Natural killer cell (primary cell): ENCODE data around the gene PDSS1. TPM values are rescaled to one million over a fixed set of nuclear protein-coding genes. Genes with fewer than 3 reads are reported as not detected.
A peak's percentile ranks its signal among the peaks of the same experiment; 100 is the strongest.

Source experiments
- ATAC-seq, 3 donors: fragments of 150-1000 bp in 2 of 3; fragments of 200-7000 bp in 1 of 3; cut with Tn5 transposase; 1 replicate in 1 of 3; 2 replicates in 2 of 3; pipeline ENCODE4 v1.10.0; 2021; ENCODE audit warnings: mild to moderate bottlenecking in 2 of 3, moderate library complexity in 2 of 3
- DNase-seq, 2 donors: peaks; one replicate each; pipeline versions ENCODE4 v3.0.0 to v3.0.0-alpha.2; 2013 to 2021; ENCODE audit warnings: mixed read lengths in 1 of 2
- H3K27ac ChIP-seq: one replicate; pipeline ENCODE4 v1.5.1; 2013; ENCODE audit warnings: mild to moderate bottlenecking, low read length
- H3K27me3 ChIP-seq: one replicate; pipeline ENCODE4 v1.6.1; 2013; ENCODE audit warnings: low read length; ENCODE audit not compliant: control insufficient read depth, insufficient read depth
- H3K36me3 ChIP-seq: one replicate; pipeline ENCODE4 v1.6.1; 2013; ENCODE audit warnings: low read length; ENCODE audit not compliant: control insufficient read depth, insufficient read depth
- H3K4me1 ChIP-seq: one replicate; pipeline ENCODE4 v1.6.1; 2013; ENCODE audit warnings: low read length; ENCODE audit not compliant: control insufficient read depth, insufficient read depth
- H3K4me3 ChIP-seq: one replicate; pipeline ENCODE4 v1.5.1; 2013; ENCODE audit warnings: low read length
- H3K9me3 ChIP-seq: one replicate; pipeline ENCODE4 v1.6.1; 2013; ENCODE audit warnings: low read length; ENCODE audit not compliant: control insufficient read depth, insufficient read depth
- H3K27ac Mint-ChIP-seq, 2 donors: one replicate each; pipeline ENCODE4 v1.8.0; 2022; ENCODE audit warnings: mild to moderate bottlenecking in 2 of 2, mixed read lengths in 2 of 2, moderate library complexity in 1 of 2
- H3K27me3 Mint-ChIP-seq, 2 donors: one replicate each; pipeline ENCODE4 v1.8.0; 2022; ENCODE audit warnings: low read depth in 2 of 2, mixed read lengths in 2 of 2
- H3K36me3 Mint-ChIP-seq: one replicate; pipeline ENCODE4 v1.8.0; 2022; ENCODE audit warnings: mixed read lengths
- H3K4me1 Mint-ChIP-seq, 2 donors: one replicate each; pipeline ENCODE4 v1.8.0; 2022; ENCODE audit warnings: mixed read lengths in 2 of 2
- H3K4me3 Mint-ChIP-seq: one replicate; pipeline ENCODE4 v1.8.0; 2022; ENCODE audit warnings: mild to moderate bottlenecking, moderate library complexity, mixed read lengths
- H3K9me3 Mint-ChIP-seq, 2 donors: one replicate each; pipeline ENCODE4 v1.8.0; 2022; ENCODE audit warnings: mixed read lengths in 2 of 2
- CTCF ChIP-seq: fragments of 200-600 bp; IDR thresholded peaks from one replicate; pipeline ENCODE4 v1.8.0; 2022; ENCODE audit warnings: antibody characterized with exemption
- WGBS: methylation state at CpG from one replicate; pipeline ENCODE4 v1.1.7; 2013; ENCODE audit warnings: missing lambda C conversion rate; ENCODE audit not compliant: insufficient coverage; 5-methylcytosine and 5-hydroxymethylcytosine counted together
- intact Hi-C: fragments of 100-400 bp; cut with micrococcal nuclease; formaldehyde crosslinking; loops from one replicate; pipeline ENCODE4 v1.14.2; 2022
- total RNA-seq, 4 donors: library from RNA; stranded (reverse); fragments of 120-200 nt in 1 of 4; gene quantifications; one replicate each; pipeline versions ENCODE4 v1.2.3 to v1.2.4, GENCODE V29; 2013 to 2022

PDSS1 gene
- total RNA-seq, 3 donors from 2014 or later (not counting 1 experiment from before 2014, with no cell fraction given): 3.5 to 4.4 (median 3.7) TPM

GRCh38 chr10:26700884-26701630 is 3.6 kb downstream of the PDSS1 start:
- peaks cover 28 to 32% of the 10 kb centered on the region in 2 donors for H3K4me1 Mint-ChIP-seq
- H3K9me3 Mint-ChIP-seq: no peaks in the 10 kb centered on the region
- H3K36me3 Mint-ChIP-seq: no peaks in the 10 kb centered on the region
- intact Hi-C loops: no loop called here
- Histone ChIP-seq H3K4me1 (peaks cover 17% of the 10 kb centered on the region), H3K9me3 (no peaks in the 10 kb centered on the region), H3K36me3 (no peaks in the 10 kb centered on the region), H3K27me3 (no peaks in the 10 kb centered on the region), H3K27ac (no peak overlapping the region), H3K4me3 (no peak overlapping the region)
- 80% methylated on average over 4 of the region's 4 CpGs for WGBS
- no peak overlapping the region for H3K4me3 Mint-ChIP-seq
- no peak overlapping the region for H3K27ac Mint-ChIP-seq
- no peaks in the 10 kb centered on the region for H3K27me3 Mint-ChIP-seq
- TF ChIP-seq CTCF: no peak
- ATAC-seq (no peak), DNase-seq (no peak)

GRCh38 chr10:26703096-26703495 is 5.6 kb downstream of the PDSS1 start:
- H3K9me3 Mint-ChIP-seq: no peaks in the 10 kb centered on the region
- no peak for ATAC-seq
- H3K4me1 ChIP-seq: peaks cover 17% of the 10 kb centered on the region
- no peak overlapping the region for H3K4me3 ChIP-seq
- no peak for DNase-seq
- 100% methylated on average over 1 of the region's 4 CpGs for WGBS
- intact Hi-C loops: no loop called here
- H3K27me3 Mint-ChIP-seq: no peaks in the 10 kb centered on the region
- no peaks in the 10 kb centered on the region for H3K9me3 ChIP-seq
- no peak overlapping the region for H3K4me3 Mint-ChIP-seq
- H3K4me1 Mint-ChIP-seq: peaks cover 23 to 26% of the 10 kb centered on the region in 2 donors
- peaks cover 11% of the 10 kb centered on the region for H3K36me3 ChIP-seq
- no peak for TF ChIP-seq CTCF
- H3K27me3 ChIP-seq: no peaks in the 10 kb centered on the region
- H3K36me3 Mint-ChIP-seq: no peaks in the 10 kb centered on the region
- H3K27ac Mint-ChIP-seq: no peak overlapping the region
- H3K27ac ChIP-seq: no peak overlapping the region

- Histone ChIP-seq H3K27me3 (no peaks in the 10 kb centered on the region), H3K9me3 (no peaks in the 10 kb centered on the region), H3K4me1 (peaks cover 8% of the 10 kb centered on the region), H3K36me3 (peaks cover 11% of the 10 kb centered on the region), H3K27ac (no peak overlapping the region), H3K4me3 (no peak overlapping the region)
- Mint-ChIP-seq H3K4me3 (no peak overlapping the region), H3K27me3 (no peaks in the 10 kb centered on the region), H3K9me3 (no peaks in the 10 kb centered on the region), H3K4me1 (peaks cover 16 to 21% of the 10 kb centered on the region in 2 donors), H3K36me3 (no peaks in the 10 kb centered on the region), H3K27ac (no peak overlapping the region)
- TF ChIP-seq CTCF: no peak
- DNase-seq (no peak), ATAC-seq (no peak)
- no CpG with 5 or more reads among the region's 9 CpGs for WGBS
- intact Hi-C loops: no loop called here
Measured at GRCh38 chr10:26703974-26704373, 6.5 kb downstream of the PDSS1 start.

GRCh38 chr10:26706206-26706605 is 8.7 kb downstream of the PDSS1 start:
- 68% methylated on average over 6 of the region's 6 CpGs for WGBS
- no peaks in the 10 kb centered on the region for H3K36me3 Mint-ChIP-seq
- no peak overlapping the region for H3K4me3 ChIP-seq
- H3K4me1 ChIP-seq: peaks cover 19% of the 10 kb centered on the region
- H3K27ac Mint-ChIP-seq: peak overlapping the region in 1 of 2 donors; percentile 68
- TF ChIP-seq CTCF: no peak
- peaks cover 11% of the 10 kb centered on the region for H3K36me3 ChIP-seq
- H3K27me3 Mint-ChIP-seq: no peaks in the 10 kb centered on the region
- no peaks in the 10 kb centered on the region for H3K9me3 Mint-ChIP-seq
- no peak overlapping the region for H3K4me3 Mint-ChIP-seq
- H3K4me1 Mint-ChIP-seq: peaks cover 9 to 18% of the 10 kb centered on the region in 2 donors
- H3K9me3 ChIP-seq: no peaks in the 10 kb centered on the region
- intact Hi-C loops: no loop called here
- ATAC-seq (peak in 2 of 3 donors; percentile 32 to 34), DNase-seq (no peak)
- no peaks in the 10 kb centered on the region for H3K27me3 ChIP-seq
- no peak overlapping the region for H3K27ac ChIP-seq
